ENCODE data around the gene ISYNA1. TPM values are rescaled to one million over a fixed set of nuclear protein-coding genes. Genes with fewer than 3 reads are reported as not detected.

ISYNA1 gene
- total RNA-seq, 2 donors from 2014 or later = 60.9 to 143 TPM

GRCh38 chr19:18430417-18431144 is 7.4 kb downstream of the ISYNA1 start:
- Histone ChIP-seq H3K4me1 (ENCODE audit: control insufficient read depth in 1 of 2, low read depth in 2 of 2) (peaks cover 20 to 52% of the 10 kb centered on the region in 2 donors), H3K27ac (no peak overlapping the region), H3K9me3 (no peaks in the 10 kb centered on the region)

GRCh38 chr19:18429717-18430416 is 8.1 kb downstream of the ISYNA1 start:
- Histone ChIP-seq H3K27ac (peak overlapping the region; percentile 43 to 54), H3K4me3 (peak overlapping the region; percentile 69), H3K4me1 (ENCODE audit: control insufficient read depth in 1 of 2, low read depth in 2 of 2) (peaks cover 20 to 57% of the 10 kb centered on the region in 2 donors), H3K27me3 (replicated peaks; ENCODE audit: insufficient read depth) (no peaks in the 10 kb centered on the region), H3K9me3 (no peaks in the 10 kb centered on the region), H3K36me3 (no peaks in the 10 kb centered on the region)
- TF ChIP-seq CTCF (IDR thresholded peaks at IDR 0.05) = no peak
- DNase-seq (ENCODE audit: low spot score) (no peak), ATAC-seq (ENCODE audit: insufficient number of reproducible peaks, low FRiP score, low read depth) (no peak)

More at GRCh38 chr19:18430417-18431144, 7.4 kb downstream of the ISYNA1 start:
- TF ChIP-seq CTCF (IDR thresholded peaks at IDR 0.05) = no peak
- no peaks in the 10 kb centered on the region for H3K36me3 ChIP-seq
- no peaks in the 10 kb centered on the region for H3K27me3 ChIP-seq (replicated peaks; ENCODE audit: insufficient read depth)
- no peak for ATAC-seq (ENCODE audit: insufficient number of reproducible peaks, low FRiP score, low read depth)
- H3K4me3 ChIP-seq = no peak overlapping the region
- DNase-seq (ENCODE audit: low spot score) = no peak

GRCh38 chr19:18428787-18429674 is 8.9 kb downstream of the ISYNA1 start:
- H3K36me3 ChIP-seq = no peaks in the 10 kb centered on the region
- no peaks in the 10 kb centered on the region for H3K27me3 ChIP-seq (replicated peaks; ENCODE audit: insufficient read depth)
- no peak for ATAC-seq (ENCODE audit: insufficient number of reproducible peaks, low FRiP score, low read depth)
- H3K9me3 ChIP-seq = no peaks in the 10 kb centered on the region
- no peak for DNase-seq (ENCODE audit: low spot score)
- peak overlapping the region; percentile 43 to 54 for H3K27ac ChIP-seq
- H3K4me1 ChIP-seq (ENCODE audit: control insufficient read depth in 1 of 2, low read depth in 2 of 2) = peaks cover 17 to 55% of the 10 kb centered on the region in 2 donors
- no peak for TF ChIP-seq CTCF (IDR thresholded peaks at IDR 0.05)
- H3K4me3 ChIP-seq = peak overlapping the region; percentile 69

- H3K4me3 ChIP-seq = no peak overlapping the region
- H3K4me1 ChIP-seq (ENCODE audit: control insufficient read depth in 1 of 2, low read depth in 2 of 2) = peaks cover 15 to 59% of the 10 kb centered on the region in 2 donors
- ATAC-seq (ENCODE audit: insufficient number of reproducible peaks, low FRiP score, low read depth) (no peak), DNase-seq (ENCODE audit: low spot score) (no peak)
- H3K27me3 ChIP-seq (replicated peaks; ENCODE audit: insufficient read depth) = no peaks in the 10 kb centered on the region
- no peak for TF ChIP-seq CTCF (IDR thresholded peaks at IDR 0.05)
- H3K9me3 ChIP-seq = no peaks in the 10 kb centered on the region
- H3K36me3 ChIP-seq = no peaks in the 10 kb centered on the region
- peak overlapping the region; percentile 1 to 43 for H3K27ac ChIP-seq
These were observed 9.7 kb downstream of the ISYNA1 start for GRCh38 chr19:18428173-18428786.
